Liver (tissue), 3 donors: ENCODE data around the gene KRTAP5-3.

Experiments
- EGR1 ChIP-seq, 2 donors: IDR thresholded peaks; 2 replicates each; pipeline ENCODE4 v1.6.1; 2016 to 2018; ENCODE audit warnings: antibody characterized with exemption in 2 of 2, low read depth in 2 of 2
- FOXA1 ChIP-seq: IDR thresholded peaks from 2 replicates; pipeline ENCODE4 v1.6.1; 2016; ENCODE audit warnings: antibody characterized with exemption
- GABPA ChIP-seq, 2 donors: IDR thresholded peaks in 1 of 2; conservative IDR thresholded peaks in 1 of 2; 2 replicates each; pipeline ENCODE4 v1.6.1; 2016; ENCODE audit warnings: antibody characterized with exemption in 2 of 2, mild to moderate bottlenecking in 1 of 2, moderate library complexity in 1 of 2
- RAD21 ChIP-seq, 2 donors: IDR thresholded peaks; 2 replicates each; pipeline ENCODE4 v1.6.1; 2016; ENCODE audit warnings: antibody characterized with exemption in 2 of 2, mild to moderate bottlenecking in 2 of 2
- SP1 ChIP-seq: IDR thresholded peaks from 2 replicates; pipeline ENCODE4 v1.6.1; 2018; ENCODE audit warnings: antibody characterized with exemption, mild to moderate bottlenecking
- TAF1 ChIP-seq: conservative IDR thresholded peaks from 2 replicates; pipeline ENCODE4 v1.6.1; 2016; ENCODE audit warnings: antibody characterized with exemption, mild to moderate bottlenecking
- TF ChIP-seq, protein P1 (sequence below): fragments of 150-350 bp; IDR thresholded peaks from 2 replicates; pipeline ENCODE4 v1.5.1; 2017; ENCODE audit warnings: improper control_type of control experiment, low read depth, low read length; ENCODE audit not compliant: missing input control
- TF ChIP-seq, protein P2 (sequence below): IDR thresholded peaks from 2 replicates; pipeline ENCODE4 v1.6.1; 2016; ENCODE audit warnings: antibody characterized with exemption
- TF ChIP-seq, protein P3 (sequence below): IDR thresholded peaks from 2 replicates; pipeline ENCODE4 v1.6.1; 2016; ENCODE audit warnings: antibody characterized with exemption
- TF ChIP-seq, protein P4 (sequence below): IDR thresholded peaks from 2 replicates; pipeline ENCODE4 v1.6.1; 2016; ENCODE audit warnings: antibody characterized with exemption
- donor health status: healthy.
- donor health status: healthy.

DNA sequence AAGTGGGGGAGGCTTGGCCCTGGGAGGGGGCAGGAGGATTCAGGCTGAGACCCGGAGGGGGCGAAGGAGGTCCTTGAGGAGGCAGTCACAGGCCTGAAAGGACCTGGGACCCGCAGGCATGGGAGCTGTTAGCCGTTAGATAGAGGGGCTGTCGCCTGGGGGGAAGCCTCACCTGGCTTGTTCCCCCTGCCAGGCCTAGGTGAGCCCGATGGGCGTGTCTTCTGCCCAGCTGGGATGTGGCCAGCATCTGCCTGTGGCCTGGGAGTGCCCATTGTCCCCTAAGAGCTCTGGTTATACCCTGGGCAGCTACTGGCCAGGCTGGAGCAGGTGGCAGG, 34.4 kb downstream of the KRTAP5-3 start:
- TF ChIP-seq FOXA1, result no peak
- TF ChIP-seq, protein P1, sequence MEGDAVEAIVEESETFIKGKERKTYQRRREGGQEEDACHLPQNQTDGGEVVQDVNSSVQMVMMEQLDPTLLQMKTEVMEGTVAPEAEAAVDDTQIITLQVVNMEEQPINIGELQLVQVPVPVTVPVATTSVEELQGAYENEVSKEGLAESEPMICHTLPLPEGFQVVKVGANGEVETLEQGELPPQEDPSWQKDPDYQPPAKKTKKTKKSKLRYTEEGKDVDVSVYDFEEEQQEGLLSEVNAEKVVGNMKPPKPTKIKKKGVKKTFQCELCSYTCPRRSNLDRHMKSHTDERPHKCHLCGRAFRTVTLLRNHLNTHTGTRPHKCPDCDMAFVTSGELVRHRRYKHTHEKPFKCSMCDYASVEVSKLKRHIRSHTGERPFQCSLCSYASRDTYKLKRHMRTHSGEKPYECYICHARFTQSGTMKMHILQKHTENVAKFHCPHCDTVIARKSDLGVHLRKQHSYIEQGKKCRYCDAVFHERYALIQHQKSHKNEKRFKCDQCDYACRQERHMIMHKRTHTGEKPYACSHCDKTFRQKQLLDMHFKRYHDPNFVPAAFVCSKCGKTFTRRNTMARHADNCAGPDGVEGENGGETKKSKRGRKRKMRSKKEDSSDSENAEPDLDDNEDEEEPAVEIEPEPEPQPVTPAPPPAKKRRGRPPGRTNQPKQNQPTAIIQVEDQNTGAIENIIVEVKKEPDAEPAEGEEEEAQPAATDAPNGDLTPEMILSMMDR, result no peak
- TF ChIP-seq RAD21 (IDR thresholded peaks at IDR 0.05), result no peak
- no peak for TF ChIP-seq EGR1 (IDR thresholded peaks at IDR 0.05; ENCODE audit: low read depth in 2 of 2)
- TF ChIP-seq, protein P2, sequence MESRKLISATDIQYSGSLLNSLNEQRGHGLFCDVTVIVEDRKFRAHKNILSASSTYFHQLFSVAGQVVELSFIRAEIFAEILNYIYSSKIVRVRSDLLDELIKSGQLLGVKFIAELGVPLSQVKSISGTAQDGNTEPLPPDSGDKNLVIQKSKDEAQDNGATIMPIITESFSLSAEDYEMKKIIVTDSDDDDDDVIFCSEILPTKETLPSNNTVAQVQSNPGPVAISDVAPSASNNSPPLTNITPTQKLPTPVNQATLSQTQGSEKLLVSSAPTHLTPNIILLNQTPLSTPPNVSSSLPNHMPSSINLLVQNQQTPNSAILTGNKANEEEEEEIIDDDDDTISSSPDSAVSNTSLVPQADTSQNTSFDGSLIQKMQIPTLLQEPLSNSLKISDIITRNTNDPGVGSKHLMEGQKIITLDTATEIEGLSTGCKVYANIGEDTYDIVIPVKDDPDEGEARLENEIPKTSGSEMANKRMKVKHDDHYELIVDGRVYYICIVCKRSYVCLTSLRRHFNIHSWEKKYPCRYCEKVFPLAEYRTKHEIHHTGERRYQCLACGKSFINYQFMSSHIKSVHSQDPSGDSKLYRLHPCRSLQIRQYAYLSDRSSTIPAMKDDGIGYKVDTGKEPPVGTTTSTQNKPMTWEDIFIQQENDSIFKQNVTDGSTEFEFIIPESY, result no peak
- TF ChIP-seq SP1, result peak; percentile 22
- TF ChIP-seq, protein P3, sequence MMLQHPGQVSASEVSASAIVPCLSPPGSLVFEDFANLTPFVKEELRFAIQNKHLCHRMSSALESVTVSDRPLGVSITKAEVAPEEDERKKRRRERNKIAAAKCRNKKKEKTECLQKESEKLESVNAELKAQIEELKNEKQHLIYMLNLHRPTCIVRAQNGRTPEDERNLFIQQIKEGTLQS, result no peak
- TF ChIP-seq TAF1, result no peak
- TF ChIP-seq GABPA (IDR thresholded peaks at IDR 0.05 in 1 of 2, conservative IDR thresholded peaks at IDR 0.05 in 1 of 2), result no peak
- TF ChIP-seq, protein P4, sequence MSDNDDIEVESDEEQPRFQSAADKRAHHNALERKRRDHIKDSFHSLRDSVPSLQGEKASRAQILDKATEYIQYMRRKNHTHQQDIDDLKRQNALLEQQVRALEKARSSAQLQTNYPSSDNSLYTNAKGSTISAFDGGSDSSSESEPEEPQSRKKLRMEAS, result no peak
